ENCODE results near the gene SLC28A3.

The SLC28A3 gene

GRCh38 chr9:84322828-84323227 lies 17.7 kb downstream of the SLC28A3 start:
- H3K4me3 ChIP-seq (replicated peaks; ENCODE audit: insufficient read depth, low read length) = no peak overlapping the region
- no peak for TF ChIP-seq GABPA (IDR thresholded peaks at IDR 0.05; ENCODE audit: low read depth)
- TF ChIP-seq REST (IDR thresholded peaks at IDR 0.05; ENCODE audit: insufficient replicate concordance, low read depth) = no peak
- no peak for TF ChIP-seq POLR2AphosphoS5 (IDR thresholded peaks at IDR 0.05; ENCODE audit: low read depth)
- no peak for TF ChIP-seq SPI1 (IDR thresholded peaks at IDR 0.05; ENCODE audit: borderline replicate concordance, low read depth)
- TF ChIP-seq CTCF (IDR thresholded peaks at IDR 0.05; ENCODE audit: insufficient read depth, low read length) = no peak
- no peak overlapping the region; the same call in 1 of the 2 replicates for H3K27ac ChIP-seq (replicated peaks)
- H3K27me3 ChIP-seq (ENCODE audit: insufficient read depth, poor library complexity, severe bottlenecking) = no peaks in the 10 kb centered on the region
- DNase-seq (ENCODE audit: low read depth in 1 of 2, low spot score in 1 of 2) = no peak

- no peak overlapping the region for H3K4me3 ChIP-seq (replicated peaks; ENCODE audit: insufficient read depth, low read length)
- TF ChIP-seq POLR2AphosphoS5 (IDR thresholded peaks at IDR 0.05; ENCODE audit: low read depth) (no peak), GABPA (IDR thresholded peaks at IDR 0.05; ENCODE audit: low read depth) (no peak), REST (IDR thresholded peaks at IDR 0.05; ENCODE audit: insufficient replicate concordance, low read depth) (no peak), SPI1 (IDR thresholded peaks at IDR 0.05; ENCODE audit: borderline replicate concordance, low read depth) (no peak), CTCF (IDR thresholded peaks at IDR 0.05; ENCODE audit: insufficient read depth, low read length) (no peak)
- no peak overlapping the region for H3K27ac ChIP-seq (replicated peaks)
- no peak for DNase-seq (ENCODE audit: low read depth in 1 of 2, low spot score in 1 of 2)
- no peaks in the 10 kb centered on the region for H3K27me3 ChIP-seq (ENCODE audit: insufficient read depth, poor library complexity, severe bottlenecking)
These were observed 20.3 kb downstream of the SLC28A3 start for GRCh38 chr9:84320231-84320630.

GRCh38 chr9:84319632-84320031 lies 20.9 kb downstream of the SLC28A3 start:
- no peaks in the 10 kb centered on the region for H3K27me3 ChIP-seq (ENCODE audit: insufficient read depth, poor library complexity, severe bottlenecking)
- DNase-seq (ENCODE audit: low read depth in 1 of 2, low spot score in 1 of 2) = no peak
- TF ChIP-seq REST (IDR thresholded peaks at IDR 0.05; ENCODE audit: insufficient replicate concordance, low read depth) = no peak
- no peak for TF ChIP-seq GABPA (IDR thresholded peaks at IDR 0.05; ENCODE audit: low read depth)
- no peak for TF ChIP-seq SPI1 (IDR thresholded peaks at IDR 0.05; ENCODE audit: borderline replicate concordance, low read depth)
- no peak overlapping the region for H3K4me3 ChIP-seq (replicated peaks; ENCODE audit: insufficient read depth, low read length)
- no peak overlapping the region for H3K27ac ChIP-seq (replicated peaks)

All from HL-60 (cell line).